Activated CD8-positive, alpha-beta T cell treated with anti-CD3 and anti-CD28 coated beads for 36 hours (primary cell): ENCODE data around the gene MGRN1. TPM values are rescaled to one million over a fixed set of nuclear protein-coding genes. Genes with fewer than 3 reads are reported as not detected.

Source experiments
- ATAC-seq: fragments of 200-7000 bp; cut with Tn5 transposase; one replicate; pipeline ENCODE4 v1.10.0; 2021; ENCODE audit warnings: mild to moderate bottlenecking, moderate library complexity
- CTCF ChIA-PET: fragments of 350-600 bp; sonication (Branson Sonifier 250); formaldehyde crosslinking; loops from one replicate; lab custom pipeline; 2021; ENCODE audit warnings: antibody characterized with exemption; lab: Charles Lee
- POLR2A ChIA-PET: fragments of 350-600 bp; sonication (Branson Sonifier 250); formaldehyde crosslinking; loops from one replicate; lab custom pipeline; 2021; ENCODE audit warnings: antibody characterized with exemption; lab: Charles Lee
- DNase-seq: peaks from one replicate; pipeline ENCODE4 v3.0.0-alpha.2; 2020
- H3K27ac Mint-ChIP-seq: one replicate; pipeline ENCODE4 v1.8.0; 2021; ENCODE audit warnings: mild to moderate bottlenecking, mixed read lengths
- H3K27me3 Mint-ChIP-seq: one replicate; pipeline ENCODE4 v1.8.0; 2021; ENCODE audit warnings: mixed read lengths
- H3K36me3 Mint-ChIP-seq: one replicate; pipeline ENCODE4 v1.8.0; 2021; ENCODE audit warnings: low read depth, mixed read lengths
- H3K4me1 Mint-ChIP-seq: one replicate; pipeline ENCODE4 v1.8.0; 2021; ENCODE audit warnings: low read depth, mixed read lengths
- H3K4me3 Mint-ChIP-seq: one replicate; pipeline ENCODE4 v1.8.0; 2021; ENCODE audit warnings: mild to moderate bottlenecking, moderate library complexity, mixed read lengths
- H3K9me3 Mint-ChIP-seq: one replicate; pipeline ENCODE4 v1.8.0; 2021; ENCODE audit warnings: mixed read lengths
- intact Hi-C: fragments of 100-400 bp; cut with micrococcal nuclease; formaldehyde crosslinking; loops from one replicate; pipeline ENCODE4 v1.10.0; 2022
- total RNA-seq, 2 experiments: library from RNA; stranded (reverse); gene quantifications; one replicate each; pipeline ENCODE4 v1.2.3, GENCODE V29; 2021
- TF ChIP-seq, protein P1 (sequence below): fragments of 200-600 bp; IDR thresholded peaks from one replicate; pipeline ENCODE4 v1.8.0; 2022; ENCODE audit warnings: antibody characterized with exemption, mild to moderate bottlenecking

Gene MGRN1
- total RNA-seq, 2 experiments from 2014 or later, result 67.6 to 70.8 TPM

- no peaks in the 10 kb centered on the region for H3K27me3 Mint-ChIP-seq
- DNase-seq, result no peak
- H3K9me3 Mint-ChIP-seq, result no peaks in the 10 kb centered on the region
- POLR2A ChIA-PET, result interaction anchor here (0.7 to 2.1 kb wide), 3 partner anchors 12 to 327 kb away, joined by 3 to 7 read pairs (median 4); no protein-coding TSS in a partner anchor
- CTCF ChIA-PET, result interaction anchor here (1.0 to 1.4 kb wide), 2 partner anchors 12 to 13 kb away, joined by 3 to 7 read pairs; partner anchors contain the start of gene MGRN1
- intact Hi-C loops, result no loop called here
- H3K36me3 Mint-ChIP-seq, result peaks cover 13% of the 10 kb centered on the region
- ATAC-seq, result no peak
- TF ChIP-seq, protein P1, sequence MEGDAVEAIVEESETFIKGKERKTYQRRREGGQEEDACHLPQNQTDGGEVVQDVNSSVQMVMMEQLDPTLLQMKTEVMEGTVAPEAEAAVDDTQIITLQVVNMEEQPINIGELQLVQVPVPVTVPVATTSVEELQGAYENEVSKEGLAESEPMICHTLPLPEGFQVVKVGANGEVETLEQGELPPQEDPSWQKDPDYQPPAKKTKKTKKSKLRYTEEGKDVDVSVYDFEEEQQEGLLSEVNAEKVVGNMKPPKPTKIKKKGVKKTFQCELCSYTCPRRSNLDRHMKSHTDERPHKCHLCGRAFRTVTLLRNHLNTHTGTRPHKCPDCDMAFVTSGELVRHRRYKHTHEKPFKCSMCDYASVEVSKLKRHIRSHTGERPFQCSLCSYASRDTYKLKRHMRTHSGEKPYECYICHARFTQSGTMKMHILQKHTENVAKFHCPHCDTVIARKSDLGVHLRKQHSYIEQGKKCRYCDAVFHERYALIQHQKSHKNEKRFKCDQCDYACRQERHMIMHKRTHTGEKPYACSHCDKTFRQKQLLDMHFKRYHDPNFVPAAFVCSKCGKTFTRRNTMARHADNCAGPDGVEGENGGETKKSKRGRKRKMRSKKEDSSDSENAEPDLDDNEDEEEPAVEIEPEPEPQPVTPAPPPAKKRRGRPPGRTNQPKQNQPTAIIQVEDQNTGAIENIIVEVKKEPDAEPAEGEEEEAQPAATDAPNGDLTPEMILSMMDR, result no peak
- no peak overlapping the region for H3K4me3 Mint-ChIP-seq
- peaks cover 31% of the 10 kb centered on the region for H3K4me1 Mint-ChIP-seq
- no peak overlapping the region for H3K27ac Mint-ChIP-seq
Observed at GRCh38 chr16:4637501-4638166, 13.0 kb downstream of the MGRN1 start.

GRCh38 chr16:4639899-4640509, 15.4 kb downstream of the MGRN1 start:
- H3K36me3 Mint-ChIP-seq, result peaks cover 13% of the 10 kb centered on the region
- CTCF ChIA-PET, result no interaction called here
- H3K27me3 Mint-ChIP-seq, result no peaks in the 10 kb centered on the region
- POLR2A ChIA-PET, result interaction anchor here (1.2 to 1.8 kb wide), 2 partner anchors 20 to 23 kb away, joined by 3 to 5 read pairs; no protein-coding TSS in a partner anchor
- TF ChIP-seq, protein P1, result no peak
- H3K4me3 Mint-ChIP-seq, result no peak overlapping the region
- H3K9me3 Mint-ChIP-seq, result no peaks in the 10 kb centered on the region
- H3K27ac Mint-ChIP-seq, result no peak overlapping the region
- DNase-seq (no peak), ATAC-seq (no peak)
- peaks cover 31% of the 10 kb centered on the region for H3K4me1 Mint-ChIP-seq
- intact Hi-C loops, result no loop called here

DNA sequence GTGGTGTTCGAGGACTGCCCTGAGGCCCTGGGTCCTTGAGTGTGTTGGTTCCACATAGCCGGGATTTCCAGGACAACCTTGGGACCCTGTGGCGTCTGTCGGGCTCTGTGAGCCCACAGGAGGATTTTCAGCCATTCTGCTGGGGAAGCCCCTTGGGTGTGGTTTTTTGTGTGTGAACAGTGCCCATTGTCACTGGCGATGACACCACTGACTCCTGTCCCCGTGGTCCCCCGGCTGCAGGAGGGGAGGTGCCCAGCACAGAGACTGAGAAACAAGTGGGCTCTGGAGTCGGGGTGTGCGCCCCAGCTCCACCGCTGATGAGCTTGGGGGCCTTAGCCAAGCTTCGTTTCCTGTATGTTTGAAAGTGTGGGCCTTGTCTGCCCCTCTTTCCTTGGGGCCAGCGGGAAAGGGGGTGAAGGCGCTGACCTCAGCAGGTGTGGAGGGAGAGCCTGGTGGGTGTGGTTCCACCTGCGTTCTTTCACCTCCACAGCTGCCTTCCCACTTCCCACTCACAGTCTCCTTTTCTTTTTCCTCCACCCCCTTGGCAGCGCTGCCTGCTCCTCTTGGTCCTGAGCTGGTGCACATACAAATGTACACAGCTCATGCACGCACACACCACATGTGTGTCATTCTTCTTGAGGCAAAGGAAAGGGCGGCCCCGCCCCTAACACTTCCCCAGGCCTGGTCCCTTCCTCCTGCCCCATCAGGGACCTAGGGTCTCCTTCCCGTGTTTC, 16.1 kb downstream of the MGRN1 start:
- Mint-ChIP-seq H3K9me3 (no peaks in the 10 kb centered on the region), H3K27ac (peak overlapping the region; percentile 34), H3K36me3 (peaks cover 18% of the 10 kb centered on the region), H3K4me1 (peaks cover 36% of the 10 kb centered on the region), H3K27me3 (no peaks in the 10 kb centered on the region), H3K4me3 (no peak overlapping the region)
- peak; percentile 64 for ATAC-seq
- TF ChIP-seq, protein P1, result no peak
- intact Hi-C loops, result no loop called here
- ChIA-PET POLR2A (interaction anchor here (1.2 to 1.8 kb wide), 2 partner anchors 20 to 24 kb away, joined by 3 to 5 read pairs; no protein-coding TSS in a partner anchor), CTCF (no interaction called here)
- no peak for DNase-seq

GRCh38 chr16:4641306-4641687, 16.7 kb downstream of the MGRN1 start:
- Mint-ChIP-seq H3K4me1 (peaks cover 36% of the 10 kb centered on the region), H3K4me3 (no peak overlapping the region), H3K27me3 (no peaks in the 10 kb centered on the region), H3K9me3 (no peaks in the 10 kb centered on the region), H3K27ac (peak overlapping the region; percentile 34), H3K36me3 (peaks cover 17% of the 10 kb centered on the region)
- TF ChIP-seq, protein P1, result no peak
- ChIA-PET CTCF (no interaction called here), POLR2A (interaction anchor here (1.2 to 1.8 kb wide), 2 partner anchors 19 to 24 kb away, joined by 3 to 5 read pairs; no protein-coding TSS in a partner anchor)
- intact Hi-C loops, result no loop called here
- DNase-seq, result no peak
- ATAC-seq, result no peak
